ENCODE data around the gene TNP2. TPM values are rescaled to one million over a fixed set of nuclear protein-coding genes. Genes with fewer than 3 reads are reported as not detected.

Gene TNP2
- total and polyA plus RNA-seq, 2 of the 4 experiments (the other 2 are of a cell fraction) = not detected

DNA sequence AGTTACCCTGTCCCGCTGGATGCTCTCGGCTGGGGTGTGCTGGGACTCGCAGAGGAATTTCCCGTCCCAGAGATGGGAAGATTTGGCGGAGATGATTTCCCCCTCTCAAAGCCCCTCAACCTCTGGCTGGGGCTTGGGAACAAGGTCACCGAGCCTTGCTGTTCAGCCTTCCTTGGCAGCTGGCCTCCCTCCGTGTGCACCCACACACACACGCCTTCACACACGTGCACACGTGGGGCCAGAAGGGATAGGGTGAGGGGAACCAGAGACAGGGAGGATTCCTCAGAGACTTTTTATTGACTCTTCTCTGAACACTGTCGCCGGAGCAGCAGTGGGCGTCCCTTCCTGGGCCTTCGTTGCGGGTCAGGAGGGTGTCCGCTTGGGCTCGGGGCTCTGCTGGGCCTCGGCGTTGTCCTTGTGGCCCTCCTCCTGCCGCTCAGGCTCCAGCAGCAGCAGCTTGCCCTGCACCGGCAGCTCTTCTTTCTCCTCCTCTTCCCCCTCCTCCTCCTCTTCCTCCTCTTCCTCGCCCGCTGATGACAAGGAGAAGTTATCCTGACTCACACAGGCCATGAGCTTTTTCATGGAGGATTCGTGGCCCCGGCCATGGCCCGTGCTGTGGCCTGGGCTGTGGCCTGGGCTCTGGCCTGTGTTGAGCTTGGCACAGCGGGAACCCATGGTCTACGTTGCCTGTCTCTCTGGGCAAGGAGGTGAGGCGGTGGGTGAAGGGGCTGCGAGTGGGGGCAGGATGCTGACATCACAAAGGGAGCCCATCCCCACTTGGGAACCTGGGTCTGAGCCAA is 4.0 kb upstream of the TNP2 start, which contains the start of gene PRM3:
Gene PRM3 (minus strand): TSS at position 709 of the 800 bp plus-strand sequence. CDS start 34 bp downstream, at position 675.
- H3K4me1 ChIP-seq (ENCODE audit: control insufficient read depth, insufficient read depth, low read length) = peaks cover 7% of the 10 kb centered on the region; the same call in 1 of the 2 replicates
- no peak within 1 kb of the TSS for H3K56ac ChIP-seq (ENCODE audit: extremely low read depth, insufficient read depth, low read length)
- no peaks in the 10 kb centered on the region for H3K9me1 ChIP-seq (ENCODE audit: insufficient read depth, low read length)
- no peak within 1 kb of the TSS for H2BK20ac ChIP-seq (ENCODE audit: low read depth, low read length)
- no peak within 1 kb of the TSS; the same call in 1 of the 2 replicates for H2BK120ac ChIP-seq (ENCODE audit: low read depth, low read length)
- no peak within 1 kb of the TSS for H3K4ac ChIP-seq (ENCODE audit: low read depth, low read length)
- H3K27ac ChIP-seq (ENCODE audit: insufficient read depth, low read length) = peak within 1 kb of the TSS; percentile 7; the same call in 1 of the 2 replicates
- H4K8ac ChIP-seq (ENCODE audit: low read depth in 2 of 2, low read length in 2 of 2) = no peak within 1 kb of the TSS
- H3K23ac ChIP-seq (ENCODE audit: low read depth, low read length) = no peak within 1 kb of the TSS
- peaks cover 7% of the 10 kb centered on the region for H3K9me3 ChIP-seq (ENCODE audit: control insufficient read depth, insufficient read depth, low read length)
- ATAC-seq (ENCODE audit: low read depth) (peak; percentile 52), DNase-seq (no peak)
- POLR2A ChIA-PET (ENCODE audit: unreplicated experiment) = interaction anchor here (0.7 to 1.8 kb wide), 2 partner anchors 17 to 21 kb away, joined by 3 to 18 read pairs; partner anchors contain the start of gene SOCS1
- 61% methylated on average over 10 of the region's 30 CpGs; no CpG with 5 or more reads in 1 of the 2 experiments for WGBS, 2 experiments (ENCODE audit: extremely low coverage in 2 of 2, insufficient read length in 1 of 2)
- H4K91ac ChIP-seq (ENCODE audit: insufficient read depth, low read depth, low read length) = no peak within 1 kb of the TSS
- H3K9ac ChIP-seq (ENCODE audit: low read depth, low read length) = no peak within 1 kb of the TSS
- no peak within 1 kb of the TSS for H3K4me2 ChIP-seq (ENCODE audit: low read depth, low read length)
- H3K27me3 ChIP-seq (ENCODE audit: control insufficient read depth, insufficient read depth, low read length) = peaks cover 6% of the 10 kb centered on the region
- intact Hi-C loops (cut with micrococcal nuclease) (no loop called here), in situ Hi-C loops (cut with MboI; ENCODE audit: low sequenced_read_pairs) (no loop called here), dilution Hi-C loops (cut with HindIII; ENCODE audit: low sequenced_read_pairs, unreplicated experiment) (no loop called here)
- no peaks in the 10 kb centered on the region for H3K79me1 ChIP-seq (ENCODE audit: low read depth in 1 of 2, low read length in 2 of 2)
- peak within 1 kb of the TSS; percentile 36 for H2AFZ ChIP-seq (replicated peaks; ENCODE audit: low read length, poor library complexity)
- H2BK15ac ChIP-seq (ENCODE audit: low read depth, low read length) = no peak within 1 kb of the TSS
- TF ChIP-seq, protein P1, sequence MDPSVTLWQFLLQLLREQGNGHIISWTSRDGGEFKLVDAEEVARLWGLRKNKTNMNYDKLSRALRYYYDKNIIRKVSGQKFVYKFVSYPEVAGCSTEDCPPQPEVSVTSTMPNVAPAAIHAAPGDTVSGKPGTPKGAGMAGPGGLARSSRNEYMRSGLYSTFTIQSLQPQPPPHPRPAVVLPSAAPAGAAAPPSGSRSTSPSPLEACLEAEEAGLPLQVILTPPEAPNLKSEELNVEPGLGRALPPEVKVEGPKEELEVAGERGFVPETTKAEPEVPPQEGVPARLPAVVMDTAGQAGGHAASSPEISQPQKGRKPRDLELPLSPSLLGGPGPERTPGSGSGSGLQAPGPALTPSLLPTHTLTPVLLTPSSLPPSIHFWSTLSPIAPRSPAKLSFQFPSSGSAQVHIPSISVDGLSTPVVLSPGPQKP (IDR thresholded peaks at IDR 0.05; ENCODE audit: borderline replicate concordance, low read depth, low read length) = no peak
- TF ChIP-seq MAZ (IDR thresholded peaks at IDR 0.05; ENCODE audit: borderline replicate concordance, low read depth, low read length) = no peak
- H3K14ac ChIP-seq (replicated peaks; ENCODE audit: low read depth, low read length) = no peak within 1 kb of the TSS
- CTCF ChIA-PET = interaction anchor here (0.6 to 1.0 kb wide), 2 partner anchors 18 to 1048 kb away, joined by 3 to 4 read pairs; no protein-coding TSS in a partner anchor
- H2AK5ac ChIP-seq (ENCODE audit: low read depth, low read length) = no peak within 1 kb of the TSS
- no peak within 1 kb of the TSS for H2BK5ac ChIP-seq (ENCODE audit: low read depth, low read length, poor library complexity, severe bottlenecking)
- no TSS peak for BruUV-seq (replicated peaks)
- H4K20me1 ChIP-seq (ENCODE audit: insufficient read depth, low read length) = no peaks in the 10 kb centered on the region
- no peak within 1 kb of the TSS for H3K4me3 ChIP-seq (ENCODE audit: insufficient read depth, low read depth, low read length)
- H3K18ac ChIP-seq (ENCODE audit: low read depth, low read length) = peak within 1 kb of the TSS; percentile 10; the same call in 1 of the 2 replicates
- no peak within 1 kb of the TSS for H2AK9ac ChIP-seq (replicated peaks; ENCODE audit: low read depth, low read length, poor library complexity)
- H3K36me3 ChIP-seq (ENCODE audit: control insufficient read depth, insufficient read depth, low read length) = no peaks in the 10 kb centered on the region
- H4K5ac ChIP-seq (ENCODE audit: low read depth, low read length) = no peak within 1 kb of the TSS; the same call in 1 of the 2 replicates
